H9 (cell line): ENCODE measurements around the gene ZER1. TPM values are rescaled to one million over a fixed set of nuclear protein-coding genes. Genes with fewer than 3 reads are reported as not detected.

Experiments
- DNase-seq: peaks from one replicate; pipeline ENCODE4 v3.0.0-alpha.2; 2017
- H2AFZ ChIP-seq: one replicate; pipeline ENCODE4 v1.6.1; 2013; ENCODE audit warnings: mild to moderate bottlenecking, low read length, control low read depth, moderate library complexity
- H2AK5ac ChIP-seq: 2 replicates; pipeline ENCODE4 v1.6.1; 2013; ENCODE audit warnings: low read length, control low read depth, mixed read lengths; ENCODE audit not compliant: insufficient read length
- H2BK120ac ChIP-seq: one replicate; pipeline ENCODE4 v1.6.1; 2013; ENCODE audit warnings: low read depth, mild to moderate bottlenecking, low read length, control low read depth, inconsistent platforms; ENCODE audit not compliant: poor library complexity, severe bottlenecking
- H2BK12ac ChIP-seq: 2 replicates; pipeline ENCODE4 v1.6.1; 2013; ENCODE audit warnings: low read length, control low read depth, mixed read lengths, low read depth; ENCODE audit not compliant: insufficient read length
- H2BK15ac ChIP-seq: 2 replicates; pipeline ENCODE4 v1.6.1; 2013; ENCODE audit warnings: low read depth, low read length, control low read depth
- H2BK20ac ChIP-seq: one replicate; pipeline ENCODE4 v1.6.1; 2013; ENCODE audit warnings: low read depth, mild to moderate bottlenecking, low read length, control low read depth, inconsistent platforms; ENCODE audit not compliant: poor library complexity, severe bottlenecking
- H2BK5ac ChIP-seq: 2 replicates; pipeline ENCODE4 v1.6.1; 2013; ENCODE audit warnings: low read length, control low read depth, mixed read lengths; ENCODE audit not compliant: insufficient read length
- H3K14ac ChIP-seq: 2 replicates; pipeline ENCODE4 v1.6.1; 2013; ENCODE audit warnings: low read length, control low read depth; ENCODE audit not compliant: insufficient read depth
- H3K18ac ChIP-seq: 2 replicates; pipeline ENCODE4 v1.6.1; 2013; ENCODE audit warnings: low read depth, mild to moderate bottlenecking, mixed read lengths, low read length, control low read depth; ENCODE audit not compliant: insufficient read length
- H3K23ac ChIP-seq: 2 replicates; pipeline ENCODE4 v1.6.1; 2013; ENCODE audit warnings: low read length, control low read depth, mixed read lengths, low read depth; ENCODE audit not compliant: insufficient read length
- H3K23me2 ChIP-seq: 2 replicates; pipeline ENCODE4 v1.6.1; 2013; ENCODE audit warnings: low read depth, mild to moderate bottlenecking, mixed read lengths, low read length, control low read depth; ENCODE audit not compliant: insufficient read length, poor library complexity, severe bottlenecking
- H3K27ac ChIP-seq: 2 replicates; pipeline ENCODE4 v1.5.1; 2013; ENCODE audit warnings: low read length, control low read depth, mixed read lengths, low read depth; ENCODE audit not compliant: insufficient read length
- H3K27me3 ChIP-seq: 2 replicates; pipeline ENCODE4 v1.6.1; 2013; ENCODE audit warnings: low read length, control low read depth, inconsistent platforms; ENCODE audit not compliant: insufficient read depth
- H3K4ac ChIP-seq: 2 replicates; pipeline ENCODE4 v1.6.1; 2013; ENCODE audit warnings: low read depth, mild to moderate bottlenecking, control low read depth, inconsistent platforms, low read length, moderate library complexity
- H3K4me1 ChIP-seq: 2 replicates; pipeline ENCODE4 v1.6.1; 2013; ENCODE audit warnings: low read length, control low read depth, inconsistent platforms; ENCODE audit not compliant: insufficient read depth
- H3K4me2 ChIP-seq: 2 replicates; pipeline ENCODE4 v1.6.1; 2013; ENCODE audit warnings: low read length, control low read depth, mixed read lengths; ENCODE audit not compliant: insufficient read length, insufficient read depth
- H3K56ac ChIP-seq: 2 replicates; pipeline ENCODE4 v1.6.1; 2013; ENCODE audit warnings: low read depth, mild to moderate bottlenecking, mixed read lengths, low read length, control low read depth; ENCODE audit not compliant: insufficient read length
- H3K79me1 ChIP-seq: 2 replicates; pipeline ENCODE4 v1.6.1; 2013; ENCODE audit warnings: low read depth, mild to moderate bottlenecking, moderate library complexity, low read length, control low read depth, inconsistent platforms; ENCODE audit not compliant: insufficient read depth, poor library complexity, severe bottlenecking
- H3K79me2 ChIP-seq: 2 replicates; pipeline ENCODE4 v1.6.1; 2013; ENCODE audit warnings: low read length, control low read depth, inconsistent platforms; ENCODE audit not compliant: insufficient read depth
- H3K9ac ChIP-seq: 2 replicates; pipeline ENCODE4 v1.6.1; 2013; ENCODE audit warnings: low read length, control low read depth, mixed read lengths; ENCODE audit not compliant: insufficient read length; ENCODE audit errors: extremely low read depth
- H3K9me3 ChIP-seq: one replicate; pipeline ENCODE4 v1.6.1; 2013; ENCODE audit warnings: low read depth, low read length, inconsistent platforms; ENCODE audit not compliant: control insufficient read depth
- H3T11ph ChIP-seq: one replicate; pipeline ENCODE4 v1.6.1; 2013; ENCODE audit warnings: mild to moderate bottlenecking, low read length, control low read depth, inconsistent platforms
- H4K20me1 ChIP-seq: one replicate; pipeline ENCODE4 v1.6.1; 2013; ENCODE audit not compliant: control insufficient read depth, insufficient read length, insufficient read depth
- H4K5ac ChIP-seq: 2 replicates; pipeline ENCODE4 v1.6.1; 2013; ENCODE audit warnings: low read depth, mild to moderate bottlenecking, mixed read lengths, low read length, control low read depth; ENCODE audit not compliant: insufficient read length
- H4K8ac ChIP-seq: replicated peaks from 2 replicates; pipeline ENCODE4 v1.6.1; 2013; ENCODE audit warnings: low read length, control low read depth, mixed read lengths, low read depth; ENCODE audit not compliant: insufficient read length
- H4K91ac ChIP-seq: 2 replicates; pipeline ENCODE4 v1.6.1; 2013; ENCODE audit warnings: low read depth, mild to moderate bottlenecking, moderate library complexity, mixed read lengths, low read length, control low read depth; ENCODE audit not compliant: insufficient read length
- H3K27ac Mint-ChIP-seq, 3 experiments: 2 replicates in 2 of 3; 3 replicates in 1 of 3; pipeline ENCODE4 v1.8.0; 2020 to 2021; ENCODE audit warnings: mixed read lengths in 3 of 3, mild to moderate bottlenecking in 1 of 3, moderate library complexity in 1 of 3
- H3K27me3 Mint-ChIP-seq: 2 replicates; pipeline ENCODE4 v1.8.0; 2021; ENCODE audit warnings: low read depth, mild to moderate bottlenecking, moderate library complexity, mixed read lengths
- H3K36me3 Mint-ChIP-seq, 3 experiments: 2 replicates in 2 of 3; 3 replicates in 1 of 3; pipeline ENCODE4 v1.8.0; 2020 to 2021; ENCODE audit warnings: low read depth in 3 of 3, mixed read lengths in 3 of 3; ENCODE audit not compliant: insufficient read depth in 1 of 3
- H3K4me1 Mint-ChIP-seq, 2 experiments: 2 replicates each; pipeline ENCODE4 v1.8.0; 2020; ENCODE audit warnings: mixed read lengths in 2 of 2
- H3K4me3 Mint-ChIP-seq, 2 experiments: 2 replicates in 1 of 2; 3 replicates in 1 of 2; pipeline ENCODE4 v1.8.0; 2020 to 2021; ENCODE audit warnings: mild to moderate bottlenecking in 2 of 2, mixed read lengths in 2 of 2, moderate library complexity in 1 of 2
- H3K9me3 Mint-ChIP-seq, 2 experiments: 2 replicates in 1 of 2; 3 replicates in 1 of 2; pipeline ENCODE4 v1.8.0; 2020; ENCODE audit warnings: mild to moderate bottlenecking in 2 of 2, mixed read lengths in 2 of 2, moderate library complexity in 1 of 2
- CTCF ChIP-seq: fragments of 200-600 bp; sonication (generic); conservative IDR thresholded peaks from 3 replicates; pipeline ENCODE4 v1.8.0; 2021; ENCODE audit warnings: antibody characterized with exemption, mild to moderate bottlenecking
- WGBS: extraction: QIAGEN DNeasy Blood & Tissue Kit; methylation state at CpG from one replicate; pipeline ENCODE4 v1.1.7; 2013; ENCODE audit warnings: missing lambda C conversion rate, low lambda C conversion rate, mixed read lengths; ENCODE audit not compliant: insufficient read length; ENCODE audit errors: extremely low coverage; 5-methylcytosine and 5-hydroxymethylcytosine counted together
- total RNA-seq: library from RNA; stranded (reverse); gene quantifications from 2 replicates; pipeline ENCODE4 v1.2.1, GENCODE V29; 2021

The ZER1 gene
- total RNA-seq, 1 experiment from 2014 or later: 24.2 TPM

- Histone ChIP-seq H3K9me3 (no peaks in the 10 kb centered on the region), H2BK12ac (no peak overlapping the region), H2AK5ac (no peak overlapping the region), H2BK20ac (no peak overlapping the region), H3K9ac (no peak overlapping the region), H2BK5ac (no peak overlapping the region), H4K5ac (no peak overlapping the region), H3K27me3 (no peaks in the 10 kb centered on the region), H3K79me1 (no peaks in the 10 kb centered on the region), H2AFZ (no peak overlapping the region), H3K23ac (no peak overlapping the region), H2BK120ac (no peak overlapping the region), H4K20me1 (peaks cover 3% of the 10 kb centered on the region), H3K79me2 (no peaks in the 10 kb centered on the region), H3T11ph (no peak overlapping the region), H3K23me2 (no peaks in the 10 kb centered on the region), H4K8ac (no peak overlapping the region), H3K27ac (no peak overlapping the region), H3K56ac (no peak overlapping the region), H2BK15ac (no peak overlapping the region), H4K91ac (no peak overlapping the region), H3K4ac (no peak overlapping the region), H3K4me1 (no peaks in the 10 kb centered on the region), H3K14ac (no peak overlapping the region), H3K4me2 (no peak overlapping the region), H3K18ac (no peak overlapping the region)
- Mint-ChIP-seq H3K36me3 (peaks cover 0 to 9% (median 8%) of the 10 kb centered on the region in 3 experiments; a peak in 4 of 7 replicates), H3K27ac (no peak overlapping the region), H3K27me3 (no peaks in the 10 kb centered on the region), H3K9me3 (no peaks in the 10 kb centered on the region), H3K4me1 (no peaks in the 10 kb centered on the region), H3K4me3 (no peak overlapping the region)
- WGBS: no CpG with 5 or more reads among the region's 22 CpGs
- DNase-seq: no peak
- no peak for TF ChIP-seq CTCF
Measured at GRCh38 chr9:128750926-128751595, 20.7 kb downstream of the ZER1 start.
